ENCODE data around the gene SELENOI.
"Not testable (repeated sequence)": the region's sequence is repeated elsewhere in the genome, so short reads cannot be mapped to it uniquely, and the experiment has no call there.

The SELENOI gene

GRCh38 chr2:26359886-26360473 is 14.0 kb downstream of the SELENOI start:
- no peak for DNase-seq

- peak; percentile 13 for DNase-seq
Measured at GRCh38 chr2:26363323-26363722, 17.4 kb downstream of the SELENOI start.

GRCh38 chr2:26363958-26364357 is 18.0 kb downstream of the SELENOI start:
- no peak for DNase-seq

- no peak for DNase-seq
Measured at GRCh38 chr2:26364669-26365068, 18.7 kb downstream of the SELENOI start.

- DNase-seq = no peak
Measured at GRCh38 chr2:26366957-26367356, 21.0 kb downstream of the SELENOI start.

GRCh38 chr2:26369664-26370063 is 23.7 kb downstream of the SELENOI start:
- DNase-seq = not testable (repeated sequence)

GRCh38 chr2:26370909-26371308 is 25.0 kb downstream of the SELENOI start:
- DNase-seq = not testable (repeated sequence)

- DNase-seq = no peak
Measured at GRCh38 chr2:26376799-26377198, 30.9 kb downstream of the SELENOI start.

- no peak for DNase-seq
Measured at GRCh38 chr2:26380281-26380680, 34.3 kb downstream of the SELENOI start.

GRCh38 chr2:26382564-26382963 is 36.6 kb downstream of the SELENOI start:
- DNase-seq = no peak

GRCh38 chr2:26384183-26384582 is 38.2 kb downstream of the SELENOI start:
- no peak for DNase-seq

GRCh38 chr2:26384597-26384996 is 38.7 kb downstream of the SELENOI start:
- DNase-seq = no peak

- DNase-seq = no peak
Measured at GRCh38 chr2:26387189-26387588, 41.2 kb downstream of the SELENOI start.

- DNase-seq = no peak
Measured at GRCh38 chr2:26394694-26395093, 48.8 kb downstream of the SELENOI start.

- DNase-seq = no peak
Measured at GRCh38 chr2:26395394-26395793, 49.5 kb downstream of the SELENOI start.

- no peak for DNase-seq
Measured at GRCh38 chr2:26396734-26397298, 50.9 kb downstream of the SELENOI start.

GRCh38 chr2:26399771-26400376 is 53.9 kb downstream of the SELENOI start:
- no peak for DNase-seq

GRCh38 chr2:26400723-26401122 is 54.8 kb downstream of the SELENOI start:
- no peak for DNase-seq

- DNase-seq = peak; percentile 78
Measured at GRCh38 chr2:26401739-26402541, 56.0 kb downstream of the SELENOI start, which contains the start of gene DRC1. Gene DRC1 (plus strand): TSS chr2:26401920. CDS start chr2:26401990, 70 bp downstream.

- no peak for DNase-seq
Measured at GRCh38 chr2:26407526-26407925, 61.6 kb downstream of the SELENOI start.

- DNase-seq = no peak
Measured at GRCh38 chr2:26409785-26410184, 63.8 kb downstream of the SELENOI start.

- no peak for DNase-seq
Measured at GRCh38 chr2:26410764-26411243, 64.9 kb downstream of the SELENOI start.

- no peak for DNase-seq
Measured at GRCh38 chr2:26411419-26411818, 65.5 kb downstream of the SELENOI start.
